22Rv1 (cell line): Measurements from ENCODE around the gene ROPN1B.

Experiments
- CTCF ChIP-seq: fragments of 450-650 bp; IDR thresholded peaks from 2 replicates; pipeline ENCODE4 v1.5.1; 2017; ENCODE audit warnings: mild to moderate bottlenecking
- ZFX ChIP-seq: fragments of 450-650 bp; IDR thresholded peaks from 2 replicates; pipeline ENCODE4 v1.6.1; 2017; ENCODE audit warnings: antibody characterized with exemption, borderline replicate concordance

DNA sequence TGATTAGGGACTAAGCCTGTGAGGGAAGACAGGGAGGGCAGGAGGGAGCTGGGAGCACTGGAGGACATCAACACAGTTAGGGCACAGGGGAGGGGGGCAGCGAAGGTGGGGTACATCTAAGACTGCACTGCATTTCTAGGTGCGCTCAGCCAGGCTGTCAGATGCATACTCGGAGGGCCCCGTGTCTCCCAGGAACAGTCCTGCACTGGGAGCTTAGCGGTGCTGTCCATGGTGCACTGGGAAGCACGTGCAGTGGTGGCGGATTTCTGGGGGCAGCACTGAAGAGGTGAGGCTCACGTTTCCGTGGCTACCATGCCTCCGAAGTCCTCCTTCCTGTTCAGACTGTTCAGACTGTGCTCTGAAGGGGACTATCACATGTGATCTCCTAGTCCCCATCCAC is 54.4 kb downstream of the ROPN1B start:
- TF ChIP-seq CTCF = no peak
- no peak for TF ChIP-seq ZFX
